Hair follicular keratinocyte (primary cell): ENCODE data around the gene ANKRD33B. TPM values are rescaled to one million over a fixed set of nuclear protein-coding genes. Genes with fewer than 3 reads are reported as not detected.

Experiments used
- total RNA-seq: library from RNA; depleted of rRNA; stranded (reverse); fragments of >200 nt; gene quantifications from 2 replicates; pipeline ENCODE4 v1.2.3, GENCODE V29; 2015

ANKRD33B gene
- 0.42 and 0.94 TPM in 2 replicates for total RNA-seq

DNA sequence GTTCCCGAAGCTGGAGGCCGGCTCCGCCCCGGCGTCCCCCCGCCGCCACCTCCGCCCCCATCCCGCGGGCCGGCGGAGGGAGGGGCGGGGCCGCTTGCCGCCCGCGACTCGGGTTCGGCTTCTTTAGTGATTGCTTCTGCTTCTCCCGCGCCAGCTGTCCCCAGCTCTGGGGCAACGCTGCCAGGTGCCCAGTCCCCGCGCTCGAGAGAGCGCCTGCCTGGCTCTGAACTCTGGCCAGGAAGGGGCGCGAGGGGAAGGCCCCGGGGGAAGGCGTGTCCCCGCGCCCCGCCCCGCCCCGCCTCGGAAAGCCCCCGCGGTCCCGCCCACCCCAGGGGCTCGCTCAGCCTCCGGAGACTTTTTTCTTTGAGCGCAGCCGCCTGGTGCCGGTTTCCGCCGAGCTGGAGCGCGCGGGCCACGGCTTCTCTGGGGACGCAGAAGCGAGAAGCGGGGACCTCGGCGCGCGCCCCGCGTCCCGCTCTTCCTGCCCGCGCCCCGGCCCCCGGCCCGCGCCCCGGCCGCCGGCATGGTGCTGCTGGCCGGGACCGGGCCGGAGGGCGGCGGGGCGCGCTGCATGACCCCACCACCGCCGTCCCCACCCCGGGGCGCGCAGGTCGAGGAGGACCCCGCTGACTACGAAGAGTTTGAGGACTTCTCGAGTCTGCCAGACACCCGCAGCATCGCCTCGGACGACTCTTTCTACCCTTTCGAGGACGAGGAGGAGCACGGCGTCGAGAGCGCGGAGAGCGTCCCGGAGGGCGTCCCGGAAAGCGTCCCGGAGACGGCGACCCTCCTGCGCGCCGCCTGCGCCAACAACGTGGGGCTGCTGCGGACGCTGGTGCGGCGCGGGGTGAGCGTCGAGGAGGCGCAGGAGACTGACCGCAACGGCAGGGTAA lies at the start of gene ANKRD33B:
Gene ANKRD33B (plus strand): TSS at position 126 of the 893 bp plus-strand sequence. CDS start 398 bp downstream, at position 524.

Other genes with a start within 250 kb of the ANKRD33B start
- 23.0 and 30.2 TPM in 2 replicates for gene MARCHF6, start 210.4 kb upstream of the ANKRD33B start, total RNA-seq
- 0.08 TPM in 1 of 2 replicates, not detected in the other for gene ROPN1L, start 122.2 kb upstream of the ANKRD33B start, total RNA-seq
- gene DAP, start 197.2 kb downstream of the ANKRD33B start, total RNA-seq: 24.2 and 28.1 TPM in 2 replicates